GM19467 (cell line): ENCODE data around the gene NUP160.
"Not testable (repeated sequence)": the region's sequence is repeated elsewhere in the genome, so short reads cannot be mapped to it uniquely, and the experiment has no call there.

Experiments
- ATAC-seq: cut with Tn5 transposase; IDR thresholded peaks from one replicate; pipeline ENCODE4 v1.9.1; 2021; ENCODE audit warnings: mild to moderate bottlenecking, moderate library complexity; ENCODE audit not compliant: unreplicated experiment

NUP160 gene

DNA sequence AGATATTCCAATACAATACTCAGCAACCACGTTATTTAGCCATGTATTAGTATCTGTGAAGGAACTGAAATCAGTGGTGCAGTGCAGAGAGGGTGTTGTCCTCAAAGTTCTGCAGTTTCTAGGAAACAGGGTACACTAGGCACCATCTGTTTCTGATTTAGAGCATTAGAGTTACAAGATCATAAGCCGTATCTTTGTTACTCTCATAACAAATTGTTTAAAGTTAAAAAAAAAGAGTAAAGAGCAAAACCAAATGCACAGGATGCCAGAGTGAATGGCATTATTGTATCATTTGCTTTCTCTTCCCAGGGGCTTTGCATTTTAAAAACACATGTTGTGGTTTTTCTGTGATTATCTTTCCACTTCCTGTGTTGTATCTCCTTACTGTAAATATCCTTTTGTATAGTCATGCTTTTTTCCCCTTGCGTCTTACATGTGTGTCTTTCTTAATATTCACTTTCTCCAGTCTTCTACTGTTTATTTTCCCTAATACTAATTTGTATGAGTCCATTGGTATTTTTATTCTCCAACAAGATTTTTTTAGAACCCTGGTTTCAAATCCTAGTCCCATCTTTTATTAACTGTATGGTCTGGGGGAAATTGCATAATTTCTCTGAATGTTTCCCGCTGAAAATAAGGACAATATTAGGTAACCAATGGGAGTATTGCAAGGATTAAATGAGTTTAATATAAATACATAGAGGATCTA lies 15.2 kb upstream of the NUP160 start:
- ATAC-seq = peak; percentile 46

DNA sequence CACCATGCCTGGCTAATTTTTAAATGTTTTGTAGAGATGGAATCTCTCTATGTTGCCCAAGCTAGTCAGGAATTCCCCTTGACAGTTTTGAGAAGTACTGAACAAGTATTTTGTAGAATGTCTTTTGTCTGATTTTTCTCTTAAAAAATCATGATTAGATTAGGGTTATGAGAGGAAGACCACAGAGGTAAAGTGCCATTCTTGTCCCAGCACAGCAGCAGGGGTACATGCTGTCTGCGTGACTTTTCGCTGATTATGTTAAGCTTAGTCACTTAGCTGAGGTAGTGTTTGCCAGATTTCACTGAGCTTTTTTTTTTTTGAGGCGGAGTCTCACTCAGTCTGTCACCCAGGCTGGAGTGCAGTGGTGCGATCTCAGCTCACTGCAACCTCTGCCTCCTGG lies 13.6 kb upstream of the NUP160 start:
- no peak for ATAC-seq

DNA sequence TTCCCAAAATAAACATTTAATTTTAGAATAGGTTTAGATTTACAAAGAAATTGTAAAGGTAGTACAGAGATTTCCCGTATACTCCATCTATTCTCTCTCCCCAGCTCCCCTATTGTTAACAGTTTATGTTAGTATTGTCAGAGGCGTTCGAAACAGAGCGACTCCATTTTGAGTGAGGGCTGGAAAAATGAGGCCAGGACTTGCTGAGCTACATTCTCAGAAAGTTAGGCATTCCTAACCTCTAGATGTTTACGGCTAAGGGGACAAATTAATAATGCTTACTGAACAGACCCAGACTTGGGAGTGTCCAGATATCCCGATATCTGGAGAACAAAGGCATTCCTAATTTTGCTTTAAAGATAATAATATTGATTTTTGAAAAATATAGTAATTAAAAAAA lies 12.4 kb upstream of the NUP160 start:
- ATAC-seq = no peak

DNA sequence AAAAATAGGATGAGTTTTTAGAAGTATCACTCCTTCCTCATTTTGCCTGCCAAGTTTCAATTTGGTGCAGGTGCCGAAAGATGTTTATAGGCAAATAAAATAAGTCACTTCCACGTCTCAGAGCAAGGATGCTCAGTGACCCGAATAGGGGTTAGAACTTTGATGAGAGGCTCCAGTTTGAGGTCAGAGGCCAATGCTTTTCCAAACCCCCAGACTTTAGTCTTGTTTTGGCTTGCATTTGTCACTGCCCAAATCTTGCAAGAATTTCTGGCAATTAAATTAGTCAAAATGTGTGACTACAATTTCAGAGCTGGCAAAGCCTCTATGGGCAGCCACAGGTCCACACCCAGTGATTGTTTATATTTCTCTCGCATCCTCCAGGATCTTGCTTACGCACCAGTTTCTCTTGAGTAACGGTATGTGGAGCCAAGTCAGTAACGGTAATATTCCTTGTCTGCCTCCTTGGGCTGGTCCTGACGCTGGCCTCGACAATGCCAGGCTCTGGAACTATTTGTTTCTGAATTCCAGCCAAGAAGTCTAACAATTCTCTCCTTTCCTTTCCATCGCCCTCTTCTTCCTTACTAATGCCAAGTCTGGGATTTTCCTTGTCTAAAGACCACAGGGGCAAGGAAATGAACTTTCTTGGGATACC lies 9.9 kb upstream of the NUP160 start:
- ATAC-seq = no peak

DNA sequence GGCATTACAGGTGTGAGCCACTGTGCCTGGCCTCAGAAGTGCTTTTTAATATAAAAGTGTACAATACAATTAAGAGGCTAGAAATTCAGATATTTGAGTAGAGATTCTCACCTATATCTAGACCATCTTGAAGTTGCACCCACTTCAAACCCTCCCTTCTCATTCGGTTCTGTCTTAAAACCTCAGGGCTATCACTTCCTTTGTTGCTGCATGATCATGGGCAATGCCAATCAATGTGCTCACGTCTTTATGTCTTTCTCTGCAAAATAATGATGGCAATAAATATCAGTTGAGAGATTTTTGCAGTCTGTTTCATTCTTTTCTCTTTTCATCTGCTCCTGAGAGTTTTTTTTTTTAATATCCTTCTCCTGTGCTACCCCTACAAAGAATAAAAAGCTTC lies 9.3 kb upstream of the NUP160 start:
- no peak for ATAC-seq

GRCh38 chr11:47856186-47856585 lies 8.0 kb upstream of the NUP160 start:
- ATAC-seq = no peak

GRCh38 chr11:47854667-47855066 lies 6.5 kb upstream of the NUP160 start:
- ATAC-seq = no peak

- ATAC-seq = no peak
Measured at GRCh38 chr11:47852053-47852452, 3.9 kb upstream of the NUP160 start.

- no peak for ATAC-seq
Measured at GRCh38 chr11:47850337-47850736, 2.2 kb upstream of the NUP160 start.

DNA sequence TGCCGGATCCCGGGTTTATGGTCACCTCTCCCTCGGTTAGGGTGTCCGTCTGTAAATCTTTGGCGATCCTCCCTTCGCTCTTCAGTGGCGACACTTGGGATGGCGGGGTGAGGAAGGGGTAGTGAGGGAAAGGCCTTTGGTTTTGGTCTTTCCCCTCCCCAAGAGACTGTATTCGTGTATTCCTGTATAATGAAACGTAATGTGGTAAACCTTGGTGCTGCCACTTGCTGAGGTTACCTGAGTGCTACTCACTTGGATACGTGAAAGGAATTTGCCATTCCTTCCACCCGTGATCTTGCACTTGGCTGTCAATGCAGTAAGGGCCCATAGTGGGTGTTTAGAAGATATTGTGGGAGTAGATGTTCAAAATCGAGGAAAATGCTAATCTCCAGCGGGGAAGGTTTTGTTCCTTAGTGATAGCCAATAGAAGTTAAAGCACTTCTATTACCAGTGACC lies 578 bp upstream of the NUP160 start:
- ATAC-seq = no peak

DNA sequence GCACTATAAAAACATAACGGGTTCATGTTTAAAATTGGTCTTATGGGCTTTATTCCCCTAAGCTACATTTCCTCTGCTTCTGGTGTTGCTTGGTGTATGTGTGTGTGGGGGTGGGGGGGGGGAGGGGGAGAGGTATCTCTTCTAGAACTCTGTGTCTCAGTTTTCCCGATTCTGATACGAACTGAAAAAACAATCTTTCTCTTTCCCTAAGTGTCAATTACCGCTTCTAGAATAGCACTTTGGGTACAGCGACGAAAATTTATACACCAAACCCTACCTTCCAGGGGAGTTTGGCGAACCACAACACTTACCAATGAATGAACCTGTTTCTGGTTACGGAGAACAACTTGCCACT lies 636 bp downstream of the NUP160 start:
- no peak for ATAC-seq

DNA sequence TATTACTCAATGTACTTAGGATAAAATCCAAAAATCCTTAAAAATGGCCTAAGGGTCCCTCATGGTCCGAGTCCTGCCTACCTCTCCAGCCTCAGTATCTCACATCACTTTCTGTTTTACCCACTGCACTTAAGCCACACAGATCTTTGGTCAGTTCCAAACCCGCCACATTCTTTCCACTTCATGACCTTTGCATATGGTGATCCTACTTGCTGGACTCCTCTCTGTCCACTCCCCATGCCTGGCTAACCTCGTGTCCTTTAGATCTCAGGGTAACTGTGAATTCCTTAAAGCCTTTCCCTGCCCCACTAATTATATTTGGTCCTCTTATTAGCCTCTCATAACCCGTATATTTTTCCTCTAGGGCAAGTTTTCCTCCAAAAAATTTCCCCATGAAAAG lies 1.2 kb downstream of the NUP160 start:
- ATAC-seq = no peak

DNA sequence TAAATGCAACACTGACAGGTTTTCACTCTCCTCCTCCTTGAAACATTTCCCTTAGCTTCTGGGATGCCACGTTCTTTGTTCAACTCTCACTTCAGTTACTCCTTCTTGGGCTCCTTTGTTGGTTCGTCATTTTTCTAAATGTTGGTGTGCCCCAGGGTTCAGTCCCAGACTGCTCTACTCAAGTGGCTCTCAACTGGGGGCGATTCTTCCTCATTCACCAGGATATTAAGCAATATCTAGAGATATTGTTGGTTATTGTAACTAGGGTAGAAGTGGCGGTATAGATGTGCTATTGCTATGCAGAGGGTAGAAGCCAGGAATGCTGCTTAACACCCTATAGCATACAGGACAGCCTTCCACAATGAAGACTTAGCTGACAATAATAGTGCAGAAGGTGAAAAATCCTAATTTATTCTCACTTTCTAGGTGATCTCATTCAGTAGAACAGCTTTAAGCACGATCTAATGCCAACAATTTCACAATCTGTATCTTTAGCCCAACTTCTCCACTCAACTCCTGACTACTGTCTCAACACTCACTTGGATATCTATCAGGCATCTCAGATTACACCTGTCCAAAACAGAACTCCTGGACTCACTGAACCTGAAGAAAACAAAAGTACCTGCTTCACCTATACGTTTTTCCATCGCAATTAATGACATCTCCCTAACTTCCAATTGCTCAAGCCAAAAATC lies 4.6 kb downstream of the NUP160 start:
- no peak for ATAC-seq

GRCh38 chr11:47842749-47843148 lies 5.4 kb downstream of the NUP160 start:
- no peak for ATAC-seq

- ATAC-seq = no peak
Measured at GRCh38 chr11:47837929-47838328, 10.2 kb downstream of the NUP160 start.

DNA sequence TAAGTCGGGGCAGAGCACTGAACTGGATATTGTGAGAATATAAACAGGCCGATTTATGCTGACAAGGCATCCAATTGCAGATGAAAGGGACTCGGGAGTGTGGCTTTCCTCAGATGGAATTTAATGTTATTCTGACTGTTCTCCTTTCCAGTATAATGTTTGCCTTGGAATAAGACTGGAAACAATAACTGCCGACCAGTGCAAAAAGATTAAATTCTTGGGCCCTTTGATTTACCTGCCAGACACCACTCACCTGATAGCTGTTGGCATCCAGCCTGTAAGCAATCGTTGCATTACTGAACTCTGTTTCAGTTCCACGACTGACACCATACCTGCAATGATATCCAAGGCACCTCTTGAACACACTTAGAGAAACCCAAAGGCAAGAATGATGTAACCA lies 10.9 kb downstream of the NUP160 start:
- no peak for ATAC-seq

DNA sequence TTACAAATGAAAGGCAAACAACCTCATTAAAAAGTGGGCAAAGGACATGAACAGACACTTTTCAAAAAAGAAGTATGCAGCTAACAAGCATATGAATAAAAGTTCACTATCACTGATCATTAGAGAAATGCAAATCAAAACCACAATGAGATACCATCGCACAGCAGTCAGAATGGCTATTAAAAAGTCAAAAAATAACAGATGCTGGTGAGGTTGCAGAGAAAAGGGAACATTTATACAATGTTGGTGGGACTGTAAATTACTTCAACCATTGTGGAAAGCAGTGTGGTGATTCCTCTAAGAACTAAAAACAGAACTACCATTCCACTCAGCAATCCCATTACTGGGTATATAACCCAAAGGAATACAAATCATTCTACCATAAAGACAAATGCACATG lies 18.1 kb downstream of the NUP160 start:
- not testable (repeated sequence) for ATAC-seq

- ATAC-seq = no peak
Measured at GRCh38 chr11:47828284-47828683, 19.9 kb downstream of the NUP160 start.

DNA sequence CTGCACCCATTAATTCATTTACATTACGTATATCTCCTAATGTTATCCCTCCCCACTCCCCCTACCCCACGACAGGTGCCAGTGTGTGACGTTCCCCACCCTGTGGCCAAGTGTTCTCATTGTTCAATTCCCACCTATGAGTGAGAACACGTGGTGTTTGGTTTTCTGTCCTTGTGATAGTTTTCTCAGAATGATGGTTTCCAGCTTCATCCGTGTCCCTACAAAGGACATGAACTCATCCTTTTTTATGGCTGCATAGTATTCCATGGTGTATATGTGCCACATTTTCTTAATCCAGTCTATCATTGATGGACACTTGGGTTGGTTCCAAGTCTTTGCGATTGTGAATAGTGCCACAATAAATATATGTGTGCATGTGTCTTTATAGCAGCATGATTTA lies 25.5 kb downstream of the NUP160 start:
- not testable (repeated sequence) for ATAC-seq

- ATAC-seq = no peak
Measured at GRCh38 chr11:47819743-47820142, 28.4 kb downstream of the NUP160 start.

GRCh38 chr11:47800759-47801158 lies 47.4 kb downstream of the NUP160 start:
- ATAC-seq = no peak

- ATAC-seq = no peak
Measured at GRCh38 chr11:47797633-47798032, 50.5 kb downstream of the NUP160 start.
